Testis (tissue), 3 donors: ENCODE measurements around the gene HYAL3. TPM values are rescaled to one million over a fixed set of nuclear protein-coding genes. Genes with fewer than 3 reads are reported as not detected.
A peak's percentile ranks its signal among the peaks of the same experiment; 100 is the strongest.

Source experiments
- DNase-seq: peaks from one replicate; pipeline ENCODE4 v3.0.0-alpha.2; 2019
- H3K27ac ChIP-seq, 2 donors: fragments of 200-600 bp; sonication (generic); one replicate each; pipeline ENCODE4 v1.5.1; 2019
- H3K27me3 ChIP-seq: fragments of 200-600 bp; sonication (generic); one replicate; pipeline ENCODE4 v1.5.1; 2019
- H3K36me3 ChIP-seq: fragments of 200-600 bp; sonication (generic); one replicate; pipeline ENCODE4 v1.5.1; 2017; ENCODE audit warnings: low read depth; ENCODE audit errors: missing control alignments
- H3K4me1 ChIP-seq: fragments of 200-600 bp; sonication (generic); one replicate; pipeline ENCODE4 v1.5.1; 2019
- H3K4me3 ChIP-seq, 2 donors: fragments of 200-600 bp; sonication (generic); one replicate each; pipeline ENCODE4 v1.5.1; 2017 to 2019
- H3K9me3 ChIP-seq: fragments of 200-600 bp; sonication (generic); one replicate; pipeline ENCODE4 v1.5.1; 2017
- POLR2A ChIP-seq: fragments of 450-650 bp; IDR thresholded peaks from one replicate; pipeline ENCODE4 v1.6.1; 2017; ENCODE audit warnings: antibody characterized with exemption, mild to moderate bottlenecking, moderate library complexity
- WGBS, 2 donors: methylation state at CpG; one replicate each; pipeline ENCODE4 v1.1.5; 2018; 5-methylcytosine and 5-hydroxymethylcytosine counted together
- intact Hi-C: fragments of 100-400 bp; cut with DNase I; formaldehyde crosslinking; loops from one replicate; pipeline ENCODE4 v1.15.1; 2023; ENCODE audit warnings: low total_unique reads
- polyA plus RNA-seq: library from polyadenylated mRNA; stranded (reverse); fragments of 350-450 nt; fragmentation: Illumina TruSeq; extraction: RNeasy Lipid Tissue Mini Kit (QIAGEN cat#74804); gene quantifications from one replicate; pipeline ENCODE4 v1.2.3, GENCODE V29; 2014; ENCODE audit warnings: low read depth, low replicate concordance; ENCODE audit not compliant: insufficient read depth
- total RNA-seq, 2 donors: library from RNA; depleted of rRNA; stranded (reverse); fragments of >200 nt; gene quantifications; one replicate each; pipeline ENCODE4 v1.2.3, GENCODE V29; 2016
- TF ChIP-seq, protein P1 (sequence below), 3 experiments: fragments of 450-650 bp in 2 of 3; fragments of 200-600 bp in 1 of 3; sonication (generic) in 1 of 3; IDR thresholded peaks; one replicate each; pipeline ENCODE4 v1.5.1; 2016 to 2019; ENCODE audit warnings: antibody characterized with exemption in 3 of 3, mild to moderate bottlenecking in 2 of 3, moderate library complexity in 1 of 3

HYAL3 gene
- total and polyA plus RNA-seq, 3 donors from 2014 or later: 13.8 to 27.9 (median 25.2) TPM

DNA sequence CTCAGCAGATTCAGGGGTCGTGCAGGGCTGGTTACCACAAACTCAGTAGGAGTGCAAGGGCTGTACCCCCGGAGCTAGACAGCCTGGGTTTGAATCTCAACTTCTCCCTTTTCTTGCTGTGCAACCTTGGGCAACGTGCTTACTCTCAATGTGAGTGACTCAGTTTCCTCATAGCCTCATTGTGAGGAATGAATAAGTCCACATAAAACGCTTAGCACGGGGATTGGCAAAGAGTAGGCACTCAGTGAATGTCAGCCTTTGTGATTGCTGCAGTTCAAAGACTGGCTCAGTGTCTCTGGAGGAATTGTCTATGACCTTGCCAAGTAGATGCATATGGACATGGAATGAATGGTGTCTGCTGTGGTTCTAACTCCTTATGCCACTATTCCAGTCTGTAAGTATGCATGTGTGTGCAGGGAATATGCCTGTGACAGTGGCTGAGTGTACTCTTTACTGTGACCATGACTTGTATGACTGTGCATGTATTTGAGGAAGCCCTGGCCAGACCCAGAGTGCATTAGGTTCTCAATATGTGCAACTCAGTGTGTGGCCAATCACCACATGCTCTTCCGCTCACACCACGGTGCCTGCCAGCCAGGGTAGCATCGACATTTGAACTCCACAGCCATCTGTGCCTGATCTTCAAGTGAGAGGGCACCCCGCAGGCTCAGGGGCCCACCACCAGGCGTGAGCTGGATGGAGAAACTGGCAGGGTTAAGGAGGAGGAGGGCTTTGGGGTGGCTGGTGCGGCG, 900 bp upstream of the HYAL3 start:
- intact Hi-C loops: no loop called here
- H3K36me3 ChIP-seq: no peaks in the 10 kb centered on the region
- peaks cover 25% of the 10 kb centered on the region for H3K4me1 ChIP-seq
- H3K27me3 ChIP-seq: no peaks in the 10 kb centered on the region
- H3K27ac ChIP-seq: peak overlapping the region; percentile 12 to 85
- H3K4me3 ChIP-seq: peak overlapping the region; percentile 63 to 81
- WGBS, 2 donors: 44 to 57% methylated on average over 12 of the region's 12 CpGs
- DNase-seq: no peak
- no peaks in the 10 kb centered on the region for H3K9me3 ChIP-seq
- no peak for TF ChIP-seq POLR2A

DNA sequence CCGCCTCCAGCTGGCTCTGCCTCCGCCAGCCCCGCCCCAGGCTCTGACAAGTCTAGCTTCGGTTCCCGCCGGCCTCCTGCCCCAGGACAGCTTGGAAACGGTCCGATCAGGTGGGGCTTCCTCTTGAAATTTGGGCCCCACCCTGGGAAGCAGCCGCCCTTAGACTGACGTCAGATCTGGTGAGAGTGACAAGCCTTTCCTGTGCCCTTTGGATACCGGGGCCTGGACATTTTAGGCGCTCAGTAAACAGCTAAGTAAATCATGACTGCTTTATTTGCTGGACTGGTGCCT, 378 bp upstream of the HYAL3 start:
- 0 to 2% methylated on average over 10 to 12 of the region's 12 CpGs for WGBS, 2 donors
- Histone ChIP-seq H3K27ac (peak overlapping the region; percentile 12 to 85), H3K4me1 (peaks cover 25% of the 10 kb centered on the region), H3K4me3 (peak overlapping the region; percentile 63 to 81), H3K27me3 (no peaks in the 10 kb centered on the region), H3K9me3 (no peaks in the 10 kb centered on the region), H3K36me3 (no peaks in the 10 kb centered on the region)
- TF ChIP-seq, protein P1, sequence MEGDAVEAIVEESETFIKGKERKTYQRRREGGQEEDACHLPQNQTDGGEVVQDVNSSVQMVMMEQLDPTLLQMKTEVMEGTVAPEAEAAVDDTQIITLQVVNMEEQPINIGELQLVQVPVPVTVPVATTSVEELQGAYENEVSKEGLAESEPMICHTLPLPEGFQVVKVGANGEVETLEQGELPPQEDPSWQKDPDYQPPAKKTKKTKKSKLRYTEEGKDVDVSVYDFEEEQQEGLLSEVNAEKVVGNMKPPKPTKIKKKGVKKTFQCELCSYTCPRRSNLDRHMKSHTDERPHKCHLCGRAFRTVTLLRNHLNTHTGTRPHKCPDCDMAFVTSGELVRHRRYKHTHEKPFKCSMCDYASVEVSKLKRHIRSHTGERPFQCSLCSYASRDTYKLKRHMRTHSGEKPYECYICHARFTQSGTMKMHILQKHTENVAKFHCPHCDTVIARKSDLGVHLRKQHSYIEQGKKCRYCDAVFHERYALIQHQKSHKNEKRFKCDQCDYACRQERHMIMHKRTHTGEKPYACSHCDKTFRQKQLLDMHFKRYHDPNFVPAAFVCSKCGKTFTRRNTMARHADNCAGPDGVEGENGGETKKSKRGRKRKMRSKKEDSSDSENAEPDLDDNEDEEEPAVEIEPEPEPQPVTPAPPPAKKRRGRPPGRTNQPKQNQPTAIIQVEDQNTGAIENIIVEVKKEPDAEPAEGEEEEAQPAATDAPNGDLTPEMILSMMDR (IDR thresholded peaks at IDR 0.05): no peak
- TF ChIP-seq POLR2A: no peak
- no peak for DNase-seq
- intact Hi-C loops: no loop called here

DNA sequence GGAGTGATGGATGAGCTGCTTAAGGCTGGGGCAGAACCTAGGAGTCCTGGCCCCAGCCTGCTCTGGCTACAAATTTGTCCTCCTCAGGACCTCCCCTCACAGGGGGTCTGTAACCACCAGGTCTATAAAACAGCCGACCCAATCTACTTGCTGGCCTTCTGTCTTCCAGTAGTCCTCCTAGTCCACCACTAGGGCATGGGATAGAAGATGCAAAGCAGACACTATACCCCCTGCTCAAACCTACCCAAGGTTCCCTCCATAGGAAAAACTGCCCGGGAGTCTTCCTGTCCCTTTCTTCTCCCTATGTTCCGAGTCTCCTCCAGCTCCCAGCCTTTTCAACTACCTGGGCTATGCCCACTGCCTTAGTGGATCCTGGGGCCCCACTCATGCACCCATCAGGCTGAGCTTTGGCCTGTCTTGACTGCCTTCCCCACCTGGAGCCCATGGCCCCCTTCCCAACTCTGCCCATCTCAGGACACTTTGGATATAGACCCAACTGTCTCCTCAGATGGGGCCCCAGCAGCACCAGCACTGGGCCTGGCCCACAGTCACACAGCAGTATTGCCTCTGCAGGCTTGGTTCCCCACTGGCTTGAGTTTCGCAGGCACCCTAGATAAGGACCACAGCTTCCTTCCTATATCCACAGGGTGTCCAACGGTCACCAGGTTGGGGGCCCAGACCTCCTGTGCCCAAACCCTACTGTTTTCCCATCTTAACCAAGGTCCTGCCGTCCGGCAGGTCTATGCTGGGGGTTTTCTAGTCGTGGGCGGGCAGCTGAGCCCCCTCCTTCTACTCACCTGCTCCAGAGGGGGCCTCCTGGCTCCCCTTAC, 1.1 kb downstream of the HYAL3 start:
- no peaks in the 10 kb centered on the region for H3K9me3 ChIP-seq
- H3K27me3 ChIP-seq: no peaks in the 10 kb centered on the region
- intact Hi-C loops: no loop called here
- H3K4me3 ChIP-seq: peak overlapping the region in 1 of 2 donors; percentile 81
- H3K27ac ChIP-seq: peak overlapping the region; percentile 78 to 87
- H3K4me1 ChIP-seq: peaks cover 20% of the 10 kb centered on the region
- DNase-seq: no peak
- no peaks in the 10 kb centered on the region for H3K36me3 ChIP-seq
- WGBS, 2 donors: 33 to 51% methylated on average over 9 of the region's 9 CpGs
- TF ChIP-seq, protein P1 (IDR thresholded peaks at IDR 0.05): peak in 2 of 3 experiments; percentile 12 to 20
- TF ChIP-seq POLR2A: no peak

DNA sequence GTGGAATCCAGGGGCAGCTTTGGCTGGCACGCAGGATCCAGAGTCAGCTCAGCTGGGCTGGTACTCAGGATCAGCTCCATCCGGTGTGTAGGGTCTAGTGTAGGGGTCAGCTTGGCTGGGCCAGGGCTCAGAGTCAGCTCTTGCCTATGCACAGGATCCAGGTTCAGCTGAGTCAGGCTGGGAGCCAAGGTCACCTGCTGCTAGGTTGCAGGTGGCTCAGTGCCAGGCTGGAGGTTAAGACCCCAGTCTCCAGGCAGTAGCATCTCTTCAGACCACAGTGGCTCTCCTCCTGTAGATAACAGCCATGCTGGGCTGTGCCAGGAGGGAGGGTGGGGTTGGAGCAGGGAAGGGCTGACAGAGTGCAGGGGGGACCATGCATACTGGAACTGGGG, 1.8 kb downstream of the HYAL3 start:
- Histone ChIP-seq H3K27ac (no peak overlapping the region), H3K36me3 (no peaks in the 10 kb centered on the region), H3K27me3 (no peaks in the 10 kb centered on the region), H3K9me3 (no peaks in the 10 kb centered on the region), H3K4me3 (no peak overlapping the region), H3K4me1 (peaks cover 21% of the 10 kb centered on the region)
- no peak for DNase-seq
- intact Hi-C loops: no loop called here
- WGBS, 2 donors: 75 to 93% methylated on average over 2 of the region's 2 CpGs
- TF ChIP-seq POLR2A: no peak
- TF ChIP-seq, protein P1 (IDR thresholded peaks at IDR 0.05): no peak

DNA sequence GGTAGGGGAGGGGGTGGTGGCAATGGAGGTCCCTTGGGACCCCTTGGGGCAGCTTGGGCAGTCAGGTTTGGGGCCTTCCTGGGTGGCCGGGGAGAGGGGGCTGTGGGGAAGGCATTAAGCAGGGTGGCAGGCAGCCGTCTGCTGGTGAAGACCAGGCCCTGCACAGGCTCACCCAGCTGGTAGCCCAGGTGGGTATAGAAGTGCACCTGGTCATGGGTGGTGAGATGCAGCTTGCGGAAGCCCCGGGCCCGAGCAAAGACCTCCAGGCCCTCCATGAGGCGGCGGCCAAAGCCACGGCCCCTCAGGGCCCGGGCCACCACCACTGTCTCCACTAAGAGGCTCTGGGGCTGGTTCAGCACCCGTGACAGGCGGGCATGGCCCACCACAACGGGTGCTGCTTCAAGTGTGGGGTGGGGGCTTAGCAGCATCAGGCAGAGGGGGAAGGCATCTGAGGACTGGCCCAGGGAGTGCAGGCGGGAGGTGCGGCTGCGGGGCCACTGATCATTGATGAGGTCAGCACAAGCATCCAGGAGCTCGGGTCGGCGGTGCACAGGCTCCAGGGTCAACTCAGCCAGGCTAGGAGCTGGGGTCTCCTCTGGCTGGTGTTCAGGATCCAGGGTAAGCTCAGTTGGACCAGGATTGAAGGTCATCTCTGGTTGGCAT, 2.4 kb downstream of the HYAL3 start:
- intact Hi-C loops: no loop called here
- H3K4me3 ChIP-seq: no peak overlapping the region
- H3K27ac ChIP-seq: no peak overlapping the region
- H3K9me3 ChIP-seq: no peaks in the 10 kb centered on the region
- H3K36me3 ChIP-seq: no peaks in the 10 kb centered on the region
- no peak for TF ChIP-seq POLR2A
- H3K27me3 ChIP-seq: no peaks in the 10 kb centered on the region
- peaks cover 21% of the 10 kb centered on the region for H3K4me1 ChIP-seq
- 94 to 96% methylated on average over 9 to 18 of the region's 18 CpGs for WGBS, 2 donors
- no peak for DNase-seq
